ENCODE measurements around the gene DRC3. TPM values are rescaled to one million over a fixed set of nuclear protein-coding genes. Genes with fewer than 3 reads are reported as not detected.
A peak's percentile ranks its signal among the peaks of the same experiment; 100 is the strongest.

The DRC3 gene
- total RNA-seq, 1 donor from 2014 or later, result 1.7 TPM

DNA sequence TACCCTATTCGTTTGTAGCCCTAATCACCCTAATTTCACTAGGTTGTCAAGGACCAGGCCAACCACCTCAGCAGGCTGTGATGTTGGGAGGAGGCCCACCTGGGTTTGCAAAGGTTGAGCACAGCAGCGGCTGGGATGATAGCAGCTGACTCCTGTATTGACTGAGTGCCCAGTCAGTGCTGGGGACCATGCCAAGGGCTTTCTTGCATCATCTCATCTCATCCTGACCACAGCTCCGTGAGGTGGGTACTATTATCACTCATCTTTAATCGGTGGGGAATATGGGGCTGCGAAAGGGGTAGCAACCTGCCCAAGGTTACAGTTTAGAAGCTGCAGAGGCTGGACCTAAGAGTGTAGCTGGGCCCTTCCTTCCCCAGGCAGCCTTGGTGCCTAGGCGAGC, 54.6 kb downstream of the DRC3 start:
- no peaks in the 10 kb centered on the region for H3K27me3 ChIP-seq (ENCODE audit: low read depth)
- peaks cover 57% of the 10 kb centered on the region for H3K4me1 ChIP-seq
- H3K36me3 ChIP-seq, result no peaks in the 10 kb centered on the region
- H3K4me3 ChIP-seq, result no peak overlapping the region
- intact Hi-C loops (cut with micrococcal nuclease), result loop anchor here (10.0 kb wide), 1 partner anchor 352 kb away; no protein-coding TSS in a partner anchor
- no peak for TF ChIP-seq CTCF (IDR thresholded peaks at IDR 0.05; ENCODE audit: borderline replicate concordance)
- DNase-seq, result peak; percentile 39
- peak overlapping the region; percentile 90 for H3K27ac ChIP-seq (replicated peaks)
- no peaks in the 10 kb centered on the region for H3K9me3 ChIP-seq (replicated peaks)

DNA sequence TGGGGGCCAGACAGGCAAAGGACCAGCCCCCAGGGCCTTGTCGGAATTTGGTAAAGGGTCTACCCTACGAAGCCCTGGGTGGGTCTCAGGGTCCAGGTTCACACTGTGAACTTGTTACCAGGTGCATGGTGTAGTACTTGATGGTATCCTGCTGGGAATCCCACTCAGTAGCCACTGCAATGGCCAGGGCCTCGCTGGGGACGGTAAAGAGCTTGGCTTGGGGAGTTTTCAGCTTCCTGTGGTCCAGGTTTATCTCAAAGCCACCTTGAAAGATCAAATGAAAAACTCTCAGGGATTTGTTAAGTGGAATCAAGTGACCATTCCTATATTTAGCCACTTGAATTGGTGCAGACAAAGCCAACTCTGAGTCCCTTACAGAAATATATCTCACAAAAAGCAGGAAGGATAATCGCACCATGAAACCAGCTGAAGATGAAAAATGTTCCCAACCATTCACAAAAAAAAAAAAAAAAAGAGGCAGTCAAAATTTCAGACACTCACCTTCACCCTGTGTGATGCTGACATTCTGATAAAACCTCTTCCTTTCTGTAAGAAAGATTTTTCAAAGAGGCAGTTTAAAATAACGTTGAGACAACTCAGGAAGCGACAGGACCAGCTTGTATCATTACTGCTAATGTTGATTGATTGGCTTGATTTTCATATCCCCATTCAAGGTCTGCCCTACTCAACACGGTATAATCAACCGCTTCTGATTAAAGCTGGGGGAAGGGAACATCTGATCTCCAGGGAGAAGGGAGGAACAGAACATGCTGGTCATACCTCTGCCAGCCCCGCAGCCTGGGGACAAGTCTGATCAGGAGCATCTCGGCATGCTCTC, 55.7 kb downstream of the DRC3 start:
- no peaks in the 10 kb centered on the region for H3K36me3 ChIP-seq
- intact Hi-C loops (cut with micrococcal nuclease), result loop anchor here (10.0 kb wide), 1 partner anchor 354 kb away; no protein-coding TSS in a partner anchor
- no peak overlapping the region for H3K4me3 ChIP-seq
- DNase-seq, result no peak
- peaks cover 68% of the 10 kb centered on the region for H3K4me1 ChIP-seq
- peak overlapping the region; percentile 90 for H3K27ac ChIP-seq (replicated peaks)
- no peaks in the 10 kb centered on the region for H3K9me3 ChIP-seq (replicated peaks)
- no peak for TF ChIP-seq CTCF (IDR thresholded peaks at IDR 0.05; ENCODE audit: borderline replicate concordance)
- H3K27me3 ChIP-seq (ENCODE audit: low read depth), result no peaks in the 10 kb centered on the region

GRCh38 chr17:18028952-18029540, 56.4 kb downstream of the DRC3 start:
- no peak for DNase-seq
- Histone ChIP-seq H3K27me3 (ENCODE audit: low read depth) (no peaks in the 10 kb centered on the region), H3K9me3 (replicated peaks) (no peaks in the 10 kb centered on the region), H3K36me3 (no peaks in the 10 kb centered on the region), H3K4me1 (peaks cover 69% of the 10 kb centered on the region), H3K4me3 (no peak overlapping the region), H3K27ac (replicated peaks) (peak overlapping the region; percentile 90)
- no peak for TF ChIP-seq CTCF (IDR thresholded peaks at IDR 0.05; ENCODE audit: borderline replicate concordance)
- intact Hi-C loops (cut with micrococcal nuclease), result loop anchor here (10.0 kb wide), 1 partner anchor 354 kb away; no protein-coding TSS in a partner anchor

DNA sequence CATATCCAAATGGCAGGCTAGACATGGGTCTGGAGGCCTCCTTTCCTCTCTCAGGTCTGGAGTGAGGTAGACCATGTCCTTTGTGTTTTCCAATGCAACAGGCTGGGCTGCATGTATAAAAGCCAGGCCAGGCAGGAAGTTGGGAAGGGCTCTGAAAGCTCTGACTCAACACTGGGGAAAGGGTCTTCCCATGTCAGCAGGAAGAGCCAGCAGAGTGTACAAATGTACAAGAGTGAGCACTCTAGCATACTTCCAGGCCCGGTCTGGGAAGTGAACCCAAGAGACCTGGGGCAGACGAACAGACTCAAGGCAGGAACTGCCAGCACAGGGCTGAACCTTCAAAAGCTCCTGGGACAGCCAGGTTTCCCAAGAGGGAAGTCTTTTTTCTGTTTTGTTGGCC, 59.3 kb downstream of the DRC3 start:
- Histone ChIP-seq H3K27me3 (ENCODE audit: low read depth) (no peaks in the 10 kb centered on the region), H3K4me3 (no peak overlapping the region), H3K36me3 (no peaks in the 10 kb centered on the region), H3K9me3 (replicated peaks) (no peaks in the 10 kb centered on the region), H3K4me1 (peaks cover 55% of the 10 kb centered on the region), H3K27ac (replicated peaks) (peak overlapping the region; percentile 66)
- no peak for DNase-seq
- no peak for TF ChIP-seq CTCF (IDR thresholded peaks at IDR 0.05; ENCODE audit: borderline replicate concordance)
- intact Hi-C loops (cut with micrococcal nuclease), result loop anchor here (10.0 kb wide), 1 partner anchor 137 kb away; no protein-coding TSS in a partner anchor

GRCh38 chr17:18033442-18034099, 60.9 kb downstream of the DRC3 start:
- no peaks in the 10 kb centered on the region for H3K9me3 ChIP-seq (replicated peaks)
- no peak for DNase-seq
- H3K4me1 ChIP-seq, result peaks cover 55% of the 10 kb centered on the region
- intact Hi-C loops (cut with micrococcal nuclease), result loop anchor here (10.0 kb wide), 1 partner anchor 139 kb away; no protein-coding TSS in a partner anchor
- H3K27me3 ChIP-seq (ENCODE audit: low read depth), result no peaks in the 10 kb centered on the region
- H3K27ac ChIP-seq (replicated peaks), result peak overlapping the region; percentile 66
- H3K4me3 ChIP-seq, result no peak overlapping the region
- TF ChIP-seq CTCF (IDR thresholded peaks at IDR 0.05; ENCODE audit: borderline replicate concordance), result peak; percentile 70
- no peaks in the 10 kb centered on the region for H3K36me3 ChIP-seq

Data from left ventricle myocardium inferior (tissue), 1 donor.